Thyroid gland (tissue), 4 donors: Measurements from ENCODE around the gene SULF2. TPM values are rescaled to one million over a fixed set of nuclear protein-coding genes. Genes with fewer than 3 reads are reported as not detected.

Experiments used
- DNase-seq, 2 donors: peaks; one replicate each; pipeline ENCODE4 v3.0.0-alpha.2; 2019
- H3K27ac ChIP-seq, 3 donors: fragments of 200-600 bp; sonication (generic); 1 replicate in 2 of 3; 2 replicates in 1 of 3; pipeline ENCODE4 v1.5.1; 2016 to 2019; ENCODE audit warnings: mild to moderate bottlenecking in 1 of 3, moderate library complexity in 1 of 3
- H3K27me3 ChIP-seq: fragments of 200-600 bp; sonication (generic); one replicate; pipeline ENCODE4 v1.5.1; 2019
- H3K36me3 ChIP-seq, 2 donors: fragments of 200-600 bp; sonication (generic); one replicate each; pipeline ENCODE4 v1.5.1; 2016 to 2019
- H3K4me1 ChIP-seq, 2 donors: fragments of 200-600 bp; sonication (generic); one replicate each; pipeline ENCODE4 v1.5.1; 2017 to 2019
- H3K4me3 ChIP-seq, 3 donors: fragments of 200-600 bp; sonication (generic); replicated peaks in 1 of 3; 1 replicate in 2 of 3; 2 replicates in 1 of 3; pipeline ENCODE4 v1.5.1; 2016; ENCODE audit warnings: mild to moderate bottlenecking in 1 of 3
- H3K9me3 ChIP-seq: fragments of 200-600 bp; sonication (generic); one replicate; pipeline ENCODE4 v1.5.1; 2017
- POLR2A ChIP-seq, 2 donors: fragments of 450-650 bp; IDR thresholded peaks; one replicate each; pipeline ENCODE4 v1.6.1; 2017; ENCODE audit warnings: antibody characterized with exemption in 2 of 2, mild to moderate bottlenecking in 2 of 2, moderate library complexity in 1 of 2
- WGBS, 2 donors: methylation state at CpG; one replicate each; pipeline ENCODE4 v1.1.5; 2017; 5-methylcytosine and 5-hydroxymethylcytosine counted together
- intact Hi-C: fragments of 100-400 bp; cut with DNase I; formaldehyde crosslinking; loops from one replicate; pipeline ENCODE4 v1.15.1; 2023
- total RNA-seq, 4 donors: library from RNA; depleted of rRNA; stranded (reverse); fragments of >200 nt; gene quantifications; one replicate each; pipeline ENCODE4 v1.2.3, GENCODE V29; 2016
- TF ChIP-seq, protein P1 (sequence below), 6 experiments: fragments of 200-600 bp in 3 of 6; fragments of 450-650 bp in 3 of 6; sonication (generic) in 3 of 6; IDR thresholded peaks; one replicate each; pipeline ENCODE4 v1.5.1; 2016 to 2019; ENCODE audit warnings: antibody characterized with exemption in 6 of 6, mild to moderate bottlenecking in 2 of 6, inconsistent platforms in 1 of 6, moderate library complexity in 1 of 6

SULF2 gene
- total RNA-seq, 4 donors from 2014 or later = 39.4 to 90.6 (median 55.4) TPM

DNA sequence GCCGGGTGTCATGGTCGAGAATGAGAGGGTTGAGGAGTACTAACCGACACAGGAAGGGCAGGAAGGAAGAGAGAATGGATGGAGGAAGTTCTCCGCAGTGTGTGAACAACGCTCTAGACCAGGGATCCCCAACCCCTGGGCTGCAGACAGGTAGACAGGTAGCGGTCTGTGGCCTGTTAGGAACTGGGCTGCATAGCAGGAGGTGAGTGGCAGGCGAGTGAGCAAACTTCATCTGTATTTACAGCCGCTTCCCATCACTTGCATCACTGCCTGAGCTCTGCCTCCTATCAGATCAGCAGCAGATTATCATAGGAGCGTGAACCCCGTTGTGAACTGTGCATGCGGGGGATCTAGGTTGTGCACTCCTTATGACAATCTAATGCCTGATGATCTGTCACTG, 62.0 kb downstream of the SULF2 start:
- intact Hi-C loops = no loop called here

DNA sequence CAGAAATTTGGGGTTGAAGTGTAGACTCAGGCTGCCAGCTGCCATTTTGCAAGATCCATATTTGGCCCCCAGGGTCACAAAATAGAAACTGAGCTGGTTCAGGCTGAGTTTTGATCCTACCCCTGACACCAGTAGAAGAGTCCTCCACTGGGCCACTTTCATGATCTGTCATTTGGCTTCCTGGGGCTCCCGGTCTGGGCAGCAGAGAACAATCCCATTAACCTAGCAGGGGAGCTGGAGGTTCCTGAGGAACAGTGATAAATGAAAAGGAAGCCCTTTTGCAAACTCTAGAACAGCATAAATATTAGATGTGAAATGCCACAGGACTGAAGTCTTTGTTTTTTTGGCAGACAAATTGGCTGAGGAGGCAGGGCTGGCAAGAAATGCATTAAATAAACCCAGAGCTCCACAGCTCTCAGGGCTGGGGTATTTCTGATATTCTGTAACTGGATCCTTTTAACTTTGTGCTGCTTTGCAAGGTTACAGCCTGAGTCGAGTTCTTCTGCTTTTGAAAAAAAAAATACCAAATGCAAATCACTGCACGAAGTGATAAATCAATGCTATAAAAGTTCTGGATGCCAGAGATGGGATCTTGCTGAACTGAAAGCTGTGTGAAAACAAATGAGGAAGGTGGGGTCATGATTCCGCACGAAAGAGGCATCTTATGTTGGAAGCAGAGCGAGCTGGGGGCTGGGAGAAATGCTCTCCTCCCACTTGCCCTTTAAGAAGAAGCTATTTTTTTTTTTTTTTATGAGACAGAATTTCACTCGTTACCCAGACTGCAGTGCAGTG, 64.4 kb downstream of the SULF2 start:
- Histone ChIP-seq H3K36me3 (no peaks in the 10 kb centered on the region), H3K9me3 (no peaks in the 10 kb centered on the region), H3K4me1 (peaks cover 3 to 14% of the 10 kb centered on the region in 2 donors), H3K27me3 (no peaks in the 10 kb centered on the region), H3K27ac (peak overlapping the region in 1 of 3 donors; percentile 13), H3K4me3 (no peak overlapping the region)
- intact Hi-C loops = no loop called here
- TF ChIP-seq, protein P1, sequence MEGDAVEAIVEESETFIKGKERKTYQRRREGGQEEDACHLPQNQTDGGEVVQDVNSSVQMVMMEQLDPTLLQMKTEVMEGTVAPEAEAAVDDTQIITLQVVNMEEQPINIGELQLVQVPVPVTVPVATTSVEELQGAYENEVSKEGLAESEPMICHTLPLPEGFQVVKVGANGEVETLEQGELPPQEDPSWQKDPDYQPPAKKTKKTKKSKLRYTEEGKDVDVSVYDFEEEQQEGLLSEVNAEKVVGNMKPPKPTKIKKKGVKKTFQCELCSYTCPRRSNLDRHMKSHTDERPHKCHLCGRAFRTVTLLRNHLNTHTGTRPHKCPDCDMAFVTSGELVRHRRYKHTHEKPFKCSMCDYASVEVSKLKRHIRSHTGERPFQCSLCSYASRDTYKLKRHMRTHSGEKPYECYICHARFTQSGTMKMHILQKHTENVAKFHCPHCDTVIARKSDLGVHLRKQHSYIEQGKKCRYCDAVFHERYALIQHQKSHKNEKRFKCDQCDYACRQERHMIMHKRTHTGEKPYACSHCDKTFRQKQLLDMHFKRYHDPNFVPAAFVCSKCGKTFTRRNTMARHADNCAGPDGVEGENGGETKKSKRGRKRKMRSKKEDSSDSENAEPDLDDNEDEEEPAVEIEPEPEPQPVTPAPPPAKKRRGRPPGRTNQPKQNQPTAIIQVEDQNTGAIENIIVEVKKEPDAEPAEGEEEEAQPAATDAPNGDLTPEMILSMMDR (IDR thresholded peaks at IDR 0.05) = no peak
- TF ChIP-seq POLR2A (IDR thresholded peaks at IDR 0.05) = no peak
- peak in 1 of 2 donors; percentile 41 for DNase-seq
- 15 to 26% methylated on average over 7 of the region's 7 CpGs for WGBS, 2 donors

More for the DNA sequence above, 62.0 kb downstream of the SULF2 start:
- TF ChIP-seq, protein P1 (IDR thresholded peaks at IDR 0.05) = no peak
- TF ChIP-seq POLR2A (IDR thresholded peaks at IDR 0.05) = no peak
- H3K4me3 ChIP-seq = no peak overlapping the region
- H3K27me3 ChIP-seq = no peaks in the 10 kb centered on the region
- no peak for DNase-seq
- peaks cover 3 to 14% of the 10 kb centered on the region in 2 donors for H3K4me1 ChIP-seq
- 79 to 86% methylated on average over 11 of the region's 11 CpGs for WGBS, 2 donors
- no peaks in the 10 kb centered on the region for H3K36me3 ChIP-seq
- no peak overlapping the region for H3K27ac ChIP-seq
- H3K9me3 ChIP-seq = no peaks in the 10 kb centered on the region

DNA sequence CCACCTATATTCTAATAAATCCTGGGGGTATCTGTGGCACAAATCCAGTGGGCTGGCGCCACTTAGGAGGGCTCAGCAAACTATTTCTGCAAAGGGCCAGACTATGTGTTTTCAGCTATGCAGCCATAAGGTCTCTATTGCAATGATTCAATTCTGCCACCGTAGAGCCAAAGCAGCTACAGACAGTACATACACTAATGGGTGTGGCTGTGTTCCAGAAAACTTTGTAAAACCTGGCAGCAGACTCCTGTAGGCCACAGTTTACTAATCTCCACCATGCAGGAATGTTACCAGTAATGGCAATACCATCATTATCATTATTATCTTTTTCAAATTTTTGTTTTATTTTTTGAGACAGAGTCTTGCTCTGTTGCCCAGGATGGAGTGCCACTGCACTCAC, 65.7 kb downstream of the SULF2 start:
- 82 to 88% methylated on average over 2 of the region's 2 CpGs for WGBS, 2 donors
- no peak for DNase-seq

DNA sequence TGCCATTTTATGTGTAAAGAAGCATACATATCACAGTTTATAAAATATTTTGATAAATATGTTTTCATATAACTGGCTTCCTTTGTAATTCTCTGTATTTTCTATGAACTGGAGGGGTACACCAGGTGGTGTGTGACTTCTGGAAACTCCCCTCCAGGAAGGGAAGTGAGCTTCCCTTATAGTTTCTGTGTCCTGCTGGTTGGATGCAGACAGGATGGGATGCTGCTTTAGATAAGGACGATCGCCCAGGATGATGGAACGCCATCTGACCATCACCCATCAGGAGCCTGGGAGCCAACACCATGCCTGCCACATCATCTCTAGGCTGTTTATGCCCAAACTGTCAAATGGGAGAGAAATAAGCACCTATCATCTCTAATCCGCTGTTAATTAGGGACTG, 66.1 kb downstream of the SULF2 start:
- H3K4me1 ChIP-seq = peaks cover 3 to 14% of the 10 kb centered on the region in 2 donors
- H3K27me3 ChIP-seq = no peaks in the 10 kb centered on the region
- DNase-seq = peak in 1 of 2 donors; percentile 5
- no peaks in the 10 kb centered on the region for H3K36me3 ChIP-seq
- no peak overlapping the region for H3K4me3 ChIP-seq
- intact Hi-C loops = no loop called here
- WGBS, 2 donors = 73 to 81% methylated on average over 4 of the region's 4 CpGs
- TF ChIP-seq, protein P1 (IDR thresholded peaks at IDR 0.05) = no peak
- no peak for TF ChIP-seq POLR2A (IDR thresholded peaks at IDR 0.05)
- no peak overlapping the region for H3K27ac ChIP-seq
- H3K9me3 ChIP-seq = no peaks in the 10 kb centered on the region

More for the DNA sequence above, 65.7 kb downstream of the SULF2 start:
- Histone ChIP-seq H3K27me3 (no peaks in the 10 kb centered on the region), H3K27ac (no peak overlapping the region), H3K9me3 (no peaks in the 10 kb centered on the region), H3K36me3 (no peaks in the 10 kb centered on the region), H3K4me1 (peaks cover 3 to 14% of the 10 kb centered on the region in 2 donors), H3K4me3 (no peak overlapping the region)
- intact Hi-C loops = no loop called here
- TF ChIP-seq POLR2A (IDR thresholded peaks at IDR 0.05) = no peak
- TF ChIP-seq, protein P1 (IDR thresholded peaks at IDR 0.05) = no peak

DNA sequence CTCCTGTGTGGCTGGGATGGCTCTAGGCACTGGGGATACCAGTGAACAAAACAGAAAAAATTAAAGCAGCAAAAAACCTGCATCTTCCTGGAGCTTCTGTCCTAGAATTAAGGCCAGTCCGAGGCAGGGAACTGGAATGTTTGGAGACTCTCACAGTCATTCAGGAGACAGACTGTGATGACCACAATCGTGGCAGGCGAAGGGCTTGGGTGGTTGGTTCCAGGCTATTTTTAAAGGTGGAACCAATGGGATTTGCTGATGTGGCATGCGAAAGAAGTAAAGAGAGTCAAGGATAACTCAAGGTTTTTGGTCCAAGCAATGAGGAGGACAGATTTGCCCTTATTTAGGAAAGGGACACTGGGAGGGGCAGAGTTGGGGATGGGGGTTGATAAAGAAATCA, 66.9 kb downstream of the SULF2 start:
- H3K9me3 ChIP-seq = no peaks in the 10 kb centered on the region
- intact Hi-C loops = no loop called here
- peaks cover 3 to 14% of the 10 kb centered on the region in 2 donors for H3K4me1 ChIP-seq
- H3K27me3 ChIP-seq = no peaks in the 10 kb centered on the region
- H3K36me3 ChIP-seq = no peaks in the 10 kb centered on the region
- H3K4me3 ChIP-seq = no peak overlapping the region
- WGBS, 2 donors = 86 to 89% methylated on average over 4 of the region's 4 CpGs
- no peak for TF ChIP-seq POLR2A (IDR thresholded peaks at IDR 0.05)
- no peak overlapping the region for H3K27ac ChIP-seq
- DNase-seq = no peak
